Activated CD8-positive, alpha-beta memory T cell treated with anti-CD3 and anti-CD28 coated beads, Interleukin-2, amount 50 U/mL, for 4 hours (primary cell): ENCODE results near the gene ABCA10.
"Not testable (repeated sequence)": the region's sequence is repeated elsewhere in the genome, so short reads cannot be mapped to it uniquely, and the experiment has no call there.

Experiments
- DNase-seq: peaks from one replicate; pipeline ENCODE4 v3.0.0-alpha.2; 2020

Gene ABCA10

DNA sequence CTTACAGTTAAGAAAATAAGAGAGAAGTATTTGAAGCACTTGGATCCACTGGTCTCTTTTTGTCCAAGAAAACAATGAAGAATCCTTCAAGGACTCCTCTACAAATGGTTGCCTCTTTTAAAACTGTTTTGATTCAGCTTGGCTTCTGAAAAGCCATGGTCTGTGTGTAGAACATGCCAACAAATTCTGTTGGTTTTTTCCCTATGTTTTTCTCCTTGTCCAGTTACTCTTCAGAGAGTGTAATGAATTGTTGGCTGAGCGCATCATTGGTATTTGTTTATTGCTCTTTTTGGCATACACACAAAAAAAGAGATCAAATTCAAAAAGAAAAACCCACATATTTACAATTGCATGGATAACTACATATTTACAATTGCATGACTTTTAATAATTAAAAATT is at the start of gene ABCA10:
Gene ABCA10, minus strand, starts transcription at position 249 of the 400 bp plus-strand sequence. CDS start 3,466 bp downstream, outside the sequence.
- DNase-seq, result no peak

DNA sequence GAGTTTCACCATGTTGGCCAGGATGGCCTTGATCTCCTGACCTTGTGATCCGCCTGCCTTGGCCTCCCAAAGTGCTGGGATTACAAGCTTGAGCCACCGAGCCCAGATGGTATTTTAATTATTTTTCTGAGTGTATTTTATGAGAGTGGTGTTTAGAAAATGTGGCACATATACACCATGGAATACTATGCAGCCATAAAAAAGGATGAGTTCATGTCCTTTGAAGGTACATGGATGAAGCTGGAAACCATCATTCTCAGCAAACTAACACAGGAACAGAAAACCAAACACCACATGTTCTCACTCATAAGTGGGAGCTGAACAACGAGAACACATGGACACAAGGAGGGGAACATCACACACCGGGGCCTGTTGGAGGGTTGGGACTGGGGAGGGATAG is 47.7 kb upstream of the ABCA10 start:
- not testable (repeated sequence) for DNase-seq

- DNase-seq, result no peak
Observed at GRCh38 chr17:69275751-69276150, 47.1 kb upstream of the ABCA10 start.

- no peak for DNase-seq
Observed at GRCh38 chr17:69271023-69271422, 42.4 kb upstream of the ABCA10 start.

- DNase-seq, result no peak
Observed at GRCh38 chr17:69269131-69269998, 40.7 kb upstream of the ABCA10 start.

DNA sequence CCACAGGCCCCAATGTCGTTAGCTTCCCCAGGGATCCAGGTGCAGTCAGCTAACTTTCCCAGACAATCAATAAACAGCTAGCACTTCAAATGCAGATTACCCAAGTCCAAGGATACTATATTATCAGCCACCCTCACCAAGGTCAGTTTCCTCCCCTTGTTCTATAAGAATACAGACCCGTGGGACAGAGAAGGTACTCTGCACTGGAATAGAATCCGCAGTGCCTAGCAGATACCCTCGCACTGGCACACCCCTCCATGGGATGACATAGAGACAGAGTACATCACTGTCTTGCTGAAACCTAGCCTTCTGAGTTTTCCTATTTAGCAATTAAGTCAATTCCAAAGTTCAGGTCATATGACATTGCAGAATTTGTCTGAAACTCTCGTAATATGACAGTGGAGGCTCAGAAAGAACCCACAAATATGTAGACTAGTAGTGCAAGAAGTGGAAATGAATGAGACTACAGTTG is 40.0 kb upstream of the ABCA10 start:
- no peak for DNase-seq

GRCh38 chr17:69267219-69267618 is 38.6 kb upstream of the ABCA10 start:
- DNase-seq, result no peak

- DNase-seq, result no peak
Observed at GRCh38 chr17:69265873-69266272, 37.2 kb upstream of the ABCA10 start.

DNA sequence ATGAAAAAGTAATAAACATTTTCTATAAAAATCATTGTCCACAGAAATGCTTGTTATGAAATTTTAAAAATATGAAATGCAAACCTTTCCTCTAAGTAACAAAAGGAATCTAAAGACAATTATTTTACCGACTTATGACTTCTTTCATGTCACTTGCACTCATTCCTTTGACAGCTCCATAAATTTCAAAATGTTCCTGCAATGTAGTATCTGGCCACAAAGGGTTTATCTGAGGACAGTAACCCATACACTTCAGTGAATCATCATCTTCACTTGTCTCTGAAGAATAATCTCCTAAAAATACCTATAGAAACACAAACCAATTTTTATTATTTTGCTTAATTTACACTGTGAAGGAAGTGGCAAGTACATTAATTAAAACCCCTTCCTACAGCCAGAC is 25.6 kb upstream of the ABCA10 start:
- DNase-seq, result no peak

DNA sequence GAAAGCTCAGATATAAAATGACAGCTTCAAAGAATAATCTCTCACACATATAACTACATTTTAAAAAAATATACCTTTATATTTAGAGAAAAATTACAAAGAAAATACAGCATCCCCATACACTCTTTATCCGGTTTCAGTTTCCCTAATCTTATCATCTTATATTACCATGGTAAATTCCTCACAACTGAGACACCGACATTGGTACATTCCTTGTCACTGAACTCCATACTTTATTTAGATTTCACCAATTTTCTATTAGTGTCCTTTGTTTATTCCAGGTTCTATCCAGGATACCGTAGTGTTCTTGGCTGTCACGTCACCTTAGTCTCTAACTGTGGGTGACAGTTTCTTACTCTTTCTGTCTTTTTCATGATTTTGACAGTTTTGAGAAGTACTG is 22.0 kb upstream of the ABCA10 start:
- no peak for DNase-seq

GRCh38 chr17:69246726-69247375 is 18.2 kb upstream of the ABCA10 start:
- DNase-seq, result no peak

DNA sequence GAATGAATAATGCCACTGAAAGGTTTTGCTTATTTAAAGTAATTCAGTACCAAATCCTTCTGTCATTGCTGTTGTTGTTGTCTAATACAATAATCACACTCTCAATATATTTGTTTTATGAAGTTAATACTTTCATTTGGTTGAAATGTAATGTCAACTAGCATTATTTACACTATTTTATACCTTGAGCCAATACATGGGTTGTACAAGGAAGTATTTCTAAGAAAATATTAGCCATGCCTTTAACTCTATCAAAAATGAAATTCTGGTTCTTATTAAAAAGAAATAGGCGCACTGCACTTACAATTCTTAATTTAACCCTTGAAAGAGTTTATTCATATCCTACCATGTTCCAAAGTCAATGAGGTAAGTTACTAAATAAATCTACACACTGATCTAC is 17.6 kb upstream of the ABCA10 start:
- no peak for DNase-seq

DNA sequence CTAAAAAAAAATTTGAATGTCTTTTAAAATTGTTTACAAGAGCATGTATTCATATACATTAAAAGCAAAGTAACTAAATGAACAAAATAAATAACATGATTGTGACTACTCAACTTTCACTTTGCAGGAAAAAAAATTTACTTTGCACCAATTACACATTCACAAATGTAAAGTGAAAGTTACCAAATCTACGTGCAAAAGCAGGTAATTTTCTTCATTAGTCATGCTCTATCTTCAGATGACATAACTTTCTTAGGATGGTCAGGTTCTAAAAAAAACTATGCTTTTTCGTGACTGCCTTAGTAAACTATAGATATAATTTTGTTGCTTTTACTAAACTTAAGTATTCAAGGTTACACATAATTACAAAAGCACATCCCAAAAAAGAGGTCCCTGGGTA is 17.0 kb upstream of the ABCA10 start:
- DNase-seq, result no peak

DNA sequence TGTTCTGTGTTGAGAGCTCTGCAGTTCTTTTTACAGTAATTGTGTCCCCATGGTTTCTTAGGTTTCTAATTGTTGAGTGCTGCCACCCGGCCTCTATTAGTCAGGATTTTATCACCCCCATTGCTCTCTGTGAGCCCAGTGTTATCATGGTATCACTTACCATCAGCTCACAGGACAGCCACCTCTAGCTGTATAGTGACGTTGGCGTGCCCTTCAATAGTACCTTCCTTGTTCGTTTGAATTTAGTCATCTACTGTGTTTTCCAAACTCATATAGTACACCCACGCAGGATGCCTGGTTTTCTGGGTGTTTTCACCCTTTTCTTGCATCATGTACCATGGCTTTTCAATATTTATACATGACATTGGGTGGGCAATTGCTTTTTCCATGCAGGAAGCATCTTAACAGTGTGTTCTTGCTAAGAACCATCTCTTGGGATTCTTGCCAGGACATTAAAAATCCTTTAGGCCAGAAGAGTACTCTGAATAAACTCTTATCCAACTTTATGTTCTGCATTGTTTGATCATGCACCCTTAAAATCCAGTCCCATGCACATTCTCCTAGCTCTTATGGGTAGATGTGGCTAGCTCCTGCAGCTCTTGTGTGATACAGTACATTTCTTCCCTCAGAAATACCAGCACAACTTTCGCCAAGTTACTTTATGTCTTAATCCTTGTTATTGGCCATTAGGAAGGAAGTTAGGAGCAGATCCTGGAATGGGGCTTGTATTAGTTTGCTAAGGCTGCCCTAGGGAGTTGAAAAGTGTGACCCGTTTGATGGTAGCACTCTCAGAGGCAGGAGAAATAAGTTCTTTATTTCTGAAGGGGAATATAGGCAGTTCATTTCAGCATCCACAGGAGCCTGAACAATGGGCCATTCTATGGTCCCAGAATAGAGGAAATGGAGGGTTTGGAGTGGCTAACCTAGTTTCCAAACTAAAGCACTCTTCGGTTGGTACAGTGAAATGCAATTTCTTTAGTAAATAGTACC is 11.3 kb upstream of the ABCA10 start:
- DNase-seq, result no peak

DNA sequence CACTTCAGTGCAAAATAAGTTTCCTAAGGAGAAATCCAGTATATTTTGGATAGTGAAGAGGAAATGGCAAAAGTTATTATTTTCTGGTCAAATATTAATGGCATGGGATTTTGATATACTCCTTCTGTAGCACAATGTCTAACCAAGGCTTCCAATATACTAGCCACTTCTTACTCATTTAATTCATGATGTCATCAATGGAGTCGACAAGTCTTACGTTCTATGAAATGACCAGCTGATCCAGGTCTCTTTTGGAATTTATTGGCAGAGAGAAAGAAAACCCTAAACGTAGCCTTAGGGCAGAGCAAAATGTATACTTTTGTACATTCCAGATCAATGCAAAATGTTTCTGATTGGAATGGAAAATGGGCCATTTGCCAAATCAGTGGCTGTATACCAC is 8.3 kb upstream of the ABCA10 start:
- DNase-seq, result no peak

- no peak for DNase-seq
Observed at GRCh38 chr17:69236464-69236863, 7.8 kb upstream of the ABCA10 start.

DNA sequence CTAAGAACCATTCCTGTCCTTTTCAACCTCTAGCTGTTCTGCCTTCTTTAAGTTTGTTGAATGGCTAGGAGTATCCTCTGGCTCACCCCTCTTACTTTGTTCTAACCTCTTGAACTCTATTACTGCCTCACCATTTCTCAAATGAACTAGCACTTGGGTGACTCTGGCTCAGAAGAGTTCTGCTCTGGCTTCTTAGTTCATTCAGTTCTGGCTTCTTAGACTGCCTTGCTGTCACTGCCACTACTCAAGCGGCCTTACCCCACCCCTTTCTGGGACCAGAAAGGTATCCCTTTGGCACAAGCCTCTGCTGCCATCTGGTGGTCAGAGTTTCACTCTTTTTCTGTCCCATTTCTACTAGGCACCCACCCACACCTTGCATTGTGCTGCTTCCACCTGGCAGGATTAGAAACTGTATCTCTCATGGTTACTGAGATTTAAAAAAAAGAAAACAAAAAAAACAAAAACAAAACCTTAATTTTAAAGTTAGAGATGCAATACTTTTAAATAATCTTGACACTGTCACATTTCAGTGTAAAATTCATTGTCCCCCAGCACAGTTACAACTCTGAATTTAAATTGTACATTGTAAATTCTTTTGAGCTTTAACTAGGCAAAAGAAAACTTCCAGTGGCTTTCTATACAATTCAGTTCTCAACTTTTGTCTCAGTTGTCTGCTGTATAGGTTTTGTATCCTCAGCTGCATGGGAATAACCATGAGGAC is 6.9 kb upstream of the ABCA10 start:
- peak; percentile 54 for DNase-seq

DNA sequence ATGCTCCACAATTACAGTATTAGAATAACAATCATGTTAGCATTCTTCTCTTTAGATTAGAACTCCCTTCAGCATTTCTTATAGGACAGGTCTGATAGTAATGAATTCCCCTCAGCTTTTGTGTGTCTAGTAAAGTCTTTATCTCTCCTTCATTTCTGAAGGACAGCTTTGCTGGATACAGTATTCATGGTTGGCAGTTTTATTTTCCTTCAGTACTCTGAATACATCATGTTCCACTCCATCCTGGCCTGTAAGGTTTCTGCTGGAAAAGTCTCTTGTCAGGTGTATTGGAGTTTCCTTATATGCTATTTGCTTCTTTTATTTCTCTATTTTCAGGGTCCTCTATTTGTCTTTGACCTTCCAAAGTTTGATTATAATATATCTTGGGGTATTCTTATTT is 4.0 kb upstream of the ABCA10 start:
- no peak for DNase-seq

DNA sequence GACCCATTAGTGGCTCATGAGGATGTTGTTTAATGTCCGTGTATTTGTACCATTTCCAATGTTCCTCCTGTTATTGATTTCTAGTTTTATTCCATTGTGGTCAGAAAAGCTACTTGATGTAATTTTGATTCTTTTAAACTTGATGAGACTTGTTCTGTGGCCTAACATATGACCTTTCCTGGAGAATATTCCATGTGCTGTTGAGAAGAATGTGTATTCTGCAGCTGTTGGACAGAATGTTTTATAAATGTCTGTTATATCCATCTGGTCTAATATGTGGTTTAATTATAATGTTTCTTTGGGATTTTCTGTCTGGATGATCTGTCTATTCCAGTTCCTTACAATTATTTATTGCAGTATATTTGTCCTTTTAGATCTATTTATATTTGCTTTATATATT is 2.9 kb upstream of the ABCA10 start:
- DNase-seq, result no peak

- DNase-seq, result no peak
Observed at GRCh38 chr17:69230939-69231338, 2.3 kb upstream of the ABCA10 start.

DNA sequence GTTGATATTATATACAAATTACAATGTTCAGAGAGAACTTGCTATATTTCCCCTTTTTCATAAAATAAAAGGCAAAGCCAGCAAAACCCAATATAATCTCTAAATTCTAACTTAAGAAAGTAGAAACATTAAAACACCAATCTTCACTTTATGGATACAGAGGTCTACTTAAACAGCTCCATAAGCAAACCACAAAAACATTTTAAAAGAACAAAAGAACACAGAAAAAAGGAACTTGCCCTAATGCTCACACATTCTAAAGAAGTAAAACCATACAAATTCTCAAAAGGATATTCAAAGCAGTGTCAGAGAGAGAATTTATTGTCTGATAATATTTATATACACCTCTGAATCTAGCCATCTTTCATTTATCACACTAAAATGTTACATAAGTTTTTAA is 606 bp downstream of the ABCA10 start:
- DNase-seq, result no peak

DNA sequence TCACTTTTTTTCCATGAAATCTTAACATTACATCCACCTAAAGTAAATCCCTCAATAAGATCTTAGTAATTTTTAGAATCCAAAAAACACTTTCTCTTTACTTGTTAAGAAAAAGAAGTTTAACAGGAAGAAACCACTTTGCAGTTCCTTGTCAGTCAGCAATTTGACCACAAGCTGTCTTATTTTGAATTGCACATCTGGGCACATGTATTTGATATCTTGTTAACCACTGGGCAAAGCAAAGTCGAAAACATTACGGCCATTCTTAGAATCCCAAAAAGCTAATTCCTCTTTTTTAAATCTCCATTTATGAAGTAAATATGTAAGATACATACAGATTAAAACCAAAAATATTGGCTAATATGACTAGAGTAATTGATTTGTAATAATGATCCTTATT is 1.1 kb downstream of the ABCA10 start:
- DNase-seq, result no peak
